ENCODE results near the gene NOC3L.
"Not testable (repeated sequence)": the region's sequence is repeated elsewhere in the genome, so short reads cannot be mapped to it uniquely, and the experiment has no call there.

Gene NOC3L

GRCh38 chr10:94361171-94361794 is 1.5 kb downstream of the NOC3L start:
- no peak for DNase-seq (ENCODE audit: low spot score)

GRCh38 chr10:94358480-94358879 is 4.3 kb downstream of the NOC3L start:
- DNase-seq (ENCODE audit: low spot score): peak; percentile 84

GRCh38 chr10:94357193-94357592 is 5.5 kb downstream of the NOC3L start:
- no peak for DNase-seq (ENCODE audit: low spot score)

GRCh38 chr10:94355841-94356240 is 6.9 kb downstream of the NOC3L start:
- no peak for DNase-seq (ENCODE audit: low spot score)

GRCh38 chr10:94353336-94353735 is 9.4 kb downstream of the NOC3L start:
- no peak for DNase-seq (ENCODE audit: low spot score)

- no peak for DNase-seq (ENCODE audit: low spot score)
Measured at GRCh38 chr10:94351089-94351488, 11.7 kb downstream of the NOC3L start.

GRCh38 chr10:94350500-94350899 is 12.2 kb downstream of the NOC3L start:
- DNase-seq (ENCODE audit: low spot score): not testable (repeated sequence)

- no peak for DNase-seq (ENCODE audit: low spot score)
Measured at GRCh38 chr10:94349327-94349726, 13.4 kb downstream of the NOC3L start.

- no peak for DNase-seq (ENCODE audit: low spot score)
Measured at GRCh38 chr10:94344522-94345122, 18.1 kb downstream of the NOC3L start.

- DNase-seq (ENCODE audit: low spot score): no peak
Measured at GRCh38 chr10:94343151-94343550, 19.6 kb downstream of the NOC3L start.

GRCh38 chr10:94334857-94335256 is 27.9 kb downstream of the NOC3L start:
- no peak for DNase-seq (ENCODE audit: low spot score)

GRCh38 chr10:94333051-94333450 is 29.7 kb downstream of the NOC3L start:
- DNase-seq (ENCODE audit: low spot score): no peak

GRCh38 chr10:94328613-94329012 is 34.1 kb downstream of the NOC3L start:
- no peak for DNase-seq (ENCODE audit: low spot score)

- DNase-seq (ENCODE audit: low spot score): no peak
Measured at GRCh38 chr10:94327649-94328048, 35.1 kb downstream of the NOC3L start.

GRCh38 chr10:94324609-94325233 is 38.0 kb downstream of the NOC3L start:
- no peak for DNase-seq (ENCODE audit: low spot score)

- DNase-seq (ENCODE audit: low spot score): peak; percentile 51
Measured at GRCh38 chr10:94320285-94320914, 42.3 kb downstream of the NOC3L start.

- DNase-seq (ENCODE audit: low spot score): no peak
Measured at GRCh38 chr10:94316560-94316959, 46.2 kb downstream of the NOC3L start.

GRCh38 chr10:94315975-94316464 is 46.7 kb downstream of the NOC3L start:
- DNase-seq (ENCODE audit: low spot score): peak; percentile 10

- no peak for DNase-seq (ENCODE audit: low spot score)
Measured at GRCh38 chr10:94315024-94315451, 47.7 kb downstream of the NOC3L start.

GRCh38 chr10:94310369-94310768 is 52.4 kb downstream of the NOC3L start:
- DNase-seq (ENCODE audit: low spot score): no peak

- DNase-seq (ENCODE audit: low spot score): no peak
Measured at GRCh38 chr10:94308866-94309265, 53.9 kb downstream of the NOC3L start.

GRCh38 chr10:94307046-94307615 is 55.6 kb downstream of the NOC3L start:
- no peak for DNase-seq (ENCODE audit: low spot score)

GRCh38 chr10:94303929-94304328 is 58.8 kb downstream of the NOC3L start:
- no peak for DNase-seq (ENCODE audit: low spot score)

Data from AG08396 (cell line).